H9 (cell line): Measurements from ENCODE around the gene TRMT2A. TPM values are rescaled to one million over a fixed set of nuclear protein-coding genes. Genes with fewer than 3 reads are reported as not detected.

Experiments
- DNase-seq: peaks from one replicate; pipeline ENCODE4 v3.0.0-alpha.2; 2017
- H2AFZ ChIP-seq: one replicate; pipeline ENCODE4 v1.6.1; 2013; ENCODE audit warnings: mild to moderate bottlenecking, low read length, control low read depth, moderate library complexity
- H2AK5ac ChIP-seq: 2 replicates; pipeline ENCODE4 v1.6.1; 2013; ENCODE audit warnings: low read length, control low read depth, mixed read lengths; ENCODE audit not compliant: insufficient read length
- H2BK120ac ChIP-seq: one replicate; pipeline ENCODE4 v1.6.1; 2013; ENCODE audit warnings: low read depth, mild to moderate bottlenecking, low read length, control low read depth, inconsistent platforms; ENCODE audit not compliant: poor library complexity, severe bottlenecking
- H2BK12ac ChIP-seq: 2 replicates; pipeline ENCODE4 v1.6.1; 2013; ENCODE audit warnings: low read length, control low read depth, mixed read lengths, low read depth; ENCODE audit not compliant: insufficient read length
- H2BK15ac ChIP-seq: 2 replicates; pipeline ENCODE4 v1.6.1; 2013; ENCODE audit warnings: low read depth, low read length, control low read depth
- H2BK20ac ChIP-seq: one replicate; pipeline ENCODE4 v1.6.1; 2013; ENCODE audit warnings: low read depth, mild to moderate bottlenecking, low read length, control low read depth, inconsistent platforms; ENCODE audit not compliant: poor library complexity, severe bottlenecking
- H2BK5ac ChIP-seq: 2 replicates; pipeline ENCODE4 v1.6.1; 2013; ENCODE audit warnings: low read length, control low read depth, mixed read lengths; ENCODE audit not compliant: insufficient read length
- H3K14ac ChIP-seq: 2 replicates; pipeline ENCODE4 v1.6.1; 2013; ENCODE audit warnings: low read length, control low read depth; ENCODE audit not compliant: insufficient read depth
- H3K18ac ChIP-seq: 2 replicates; pipeline ENCODE4 v1.6.1; 2013; ENCODE audit warnings: low read depth, mild to moderate bottlenecking, mixed read lengths, low read length, control low read depth; ENCODE audit not compliant: insufficient read length
- H3K23ac ChIP-seq: 2 replicates; pipeline ENCODE4 v1.6.1; 2013; ENCODE audit warnings: low read length, control low read depth, mixed read lengths, low read depth; ENCODE audit not compliant: insufficient read length
- H3K23me2 ChIP-seq: 2 replicates; pipeline ENCODE4 v1.6.1; 2013; ENCODE audit warnings: low read depth, mild to moderate bottlenecking, mixed read lengths, low read length, control low read depth; ENCODE audit not compliant: insufficient read length, poor library complexity, severe bottlenecking
- H3K27ac ChIP-seq: 2 replicates; pipeline ENCODE4 v1.5.1; 2013; ENCODE audit warnings: low read length, control low read depth, mixed read lengths, low read depth; ENCODE audit not compliant: insufficient read length
- H3K27me3 ChIP-seq: 2 replicates; pipeline ENCODE4 v1.6.1; 2013; ENCODE audit warnings: low read length, control low read depth, inconsistent platforms; ENCODE audit not compliant: insufficient read depth
- H3K4ac ChIP-seq: 2 replicates; pipeline ENCODE4 v1.6.1; 2013; ENCODE audit warnings: low read depth, mild to moderate bottlenecking, control low read depth, inconsistent platforms, low read length, moderate library complexity
- H3K4me1 ChIP-seq: 2 replicates; pipeline ENCODE4 v1.6.1; 2013; ENCODE audit warnings: low read length, control low read depth, inconsistent platforms; ENCODE audit not compliant: insufficient read depth
- H3K4me2 ChIP-seq: 2 replicates; pipeline ENCODE4 v1.6.1; 2013; ENCODE audit warnings: low read length, control low read depth, mixed read lengths; ENCODE audit not compliant: insufficient read length, insufficient read depth
- H3K56ac ChIP-seq: 2 replicates; pipeline ENCODE4 v1.6.1; 2013; ENCODE audit warnings: low read depth, mild to moderate bottlenecking, mixed read lengths, low read length, control low read depth; ENCODE audit not compliant: insufficient read length
- H3K79me1 ChIP-seq: 2 replicates; pipeline ENCODE4 v1.6.1; 2013; ENCODE audit warnings: low read depth, mild to moderate bottlenecking, moderate library complexity, low read length, control low read depth, inconsistent platforms; ENCODE audit not compliant: insufficient read depth, poor library complexity, severe bottlenecking
- H3K79me2 ChIP-seq: 2 replicates; pipeline ENCODE4 v1.6.1; 2013; ENCODE audit warnings: low read length, control low read depth, inconsistent platforms; ENCODE audit not compliant: insufficient read depth
- H3K9ac ChIP-seq: 2 replicates; pipeline ENCODE4 v1.6.1; 2013; ENCODE audit warnings: low read length, control low read depth, mixed read lengths; ENCODE audit not compliant: insufficient read length; ENCODE audit errors: extremely low read depth
- H3K9me3 ChIP-seq: one replicate; pipeline ENCODE4 v1.6.1; 2013; ENCODE audit warnings: low read depth, low read length, inconsistent platforms; ENCODE audit not compliant: control insufficient read depth
- H3T11ph ChIP-seq: one replicate; pipeline ENCODE4 v1.6.1; 2013; ENCODE audit warnings: mild to moderate bottlenecking, low read length, control low read depth, inconsistent platforms
- H4K20me1 ChIP-seq: one replicate; pipeline ENCODE4 v1.6.1; 2013; ENCODE audit not compliant: control insufficient read depth, insufficient read length, insufficient read depth
- H4K5ac ChIP-seq: 2 replicates; pipeline ENCODE4 v1.6.1; 2013; ENCODE audit warnings: low read depth, mild to moderate bottlenecking, mixed read lengths, low read length, control low read depth; ENCODE audit not compliant: insufficient read length
- H4K8ac ChIP-seq: replicated peaks from 2 replicates; pipeline ENCODE4 v1.6.1; 2013; ENCODE audit warnings: low read length, control low read depth, mixed read lengths, low read depth; ENCODE audit not compliant: insufficient read length
- H4K91ac ChIP-seq: 2 replicates; pipeline ENCODE4 v1.6.1; 2013; ENCODE audit warnings: low read depth, mild to moderate bottlenecking, moderate library complexity, mixed read lengths, low read length, control low read depth; ENCODE audit not compliant: insufficient read length
- H3K27ac Mint-ChIP-seq, 3 experiments: 2 replicates in 2 of 3; 3 replicates in 1 of 3; pipeline ENCODE4 v1.8.0; 2020 to 2021; ENCODE audit warnings: mixed read lengths in 3 of 3, mild to moderate bottlenecking in 1 of 3, moderate library complexity in 1 of 3
- H3K27me3 Mint-ChIP-seq: 2 replicates; pipeline ENCODE4 v1.8.0; 2021; ENCODE audit warnings: low read depth, mild to moderate bottlenecking, moderate library complexity, mixed read lengths
- H3K36me3 Mint-ChIP-seq, 3 experiments: 2 replicates in 2 of 3; 3 replicates in 1 of 3; pipeline ENCODE4 v1.8.0; 2020 to 2021; ENCODE audit warnings: low read depth in 3 of 3, mixed read lengths in 3 of 3; ENCODE audit not compliant: insufficient read depth in 1 of 3
- H3K4me1 Mint-ChIP-seq, 2 experiments: 2 replicates each; pipeline ENCODE4 v1.8.0; 2020; ENCODE audit warnings: mixed read lengths in 2 of 2
- H3K4me3 Mint-ChIP-seq, 2 experiments: 2 replicates in 1 of 2; 3 replicates in 1 of 2; pipeline ENCODE4 v1.8.0; 2020 to 2021; ENCODE audit warnings: mild to moderate bottlenecking in 2 of 2, mixed read lengths in 2 of 2, moderate library complexity in 1 of 2
- H3K9me3 Mint-ChIP-seq, 2 experiments: 2 replicates in 1 of 2; 3 replicates in 1 of 2; pipeline ENCODE4 v1.8.0; 2020; ENCODE audit warnings: mild to moderate bottlenecking in 2 of 2, mixed read lengths in 2 of 2, moderate library complexity in 1 of 2
- CTCF ChIP-seq: fragments of 200-600 bp; sonication (generic); conservative IDR thresholded peaks from 3 replicates; pipeline ENCODE4 v1.8.0; 2021; ENCODE audit warnings: antibody characterized with exemption, mild to moderate bottlenecking
- WGBS: extraction: QIAGEN DNeasy Blood & Tissue Kit; methylation state at CpG from one replicate; pipeline ENCODE4 v1.1.7; 2013; ENCODE audit warnings: missing lambda C conversion rate, low lambda C conversion rate, mixed read lengths; ENCODE audit not compliant: insufficient read length; ENCODE audit errors: extremely low coverage; 5-methylcytosine and 5-hydroxymethylcytosine counted together
- total RNA-seq: library from RNA; stranded (reverse); gene quantifications from 2 replicates; pipeline ENCODE4 v1.2.1, GENCODE V29; 2021

Gene TRMT2A
- total RNA-seq, 1 experiment from 2014 or later = 58.2 TPM

GRCh38 chr22:20099099-20099711 lies 17.8 kb downstream of the TRMT2A start:
- Histone ChIP-seq H3K4ac (no peak overlapping the region), H3K9ac (no peak overlapping the region), H4K5ac (no peak overlapping the region), H3K23me2 (no peaks in the 10 kb centered on the region), H3K27me3 (no peaks in the 10 kb centered on the region; the same call in 1 of the 2 replicates), H3K9me3 (no peaks in the 10 kb centered on the region), H4K91ac (no peak overlapping the region), H3T11ph (no peak overlapping the region), H3K79me2 (0 out of 2 replicates have a peak, but pooled peaks cover 2% of the 10 kb centered on the region), H2BK120ac (no peak overlapping the region), H2BK20ac (no peak overlapping the region), H4K20me1 (no peaks in the 10 kb centered on the region), H3K27ac (no peak overlapping the region), H3K4me2 (no peak overlapping the region), H3K4me1 (peaks cover 2% of the 10 kb centered on the region; the same call in 1 of the 2 replicates), H3K79me1 (peaks cover 2% of the 10 kb centered on the region), H3K14ac (no peak overlapping the region), H3K56ac (no peak overlapping the region), H3K23ac (no peak overlapping the region), H2BK15ac (no peak overlapping the region), H2AK5ac (no peak overlapping the region), H2AFZ (no peak overlapping the region), H2BK5ac (no peak overlapping the region), H4K8ac (no peak overlapping the region), H3K18ac (no peak overlapping the region), H2BK12ac (no peak overlapping the region)
- H3K27ac Mint-ChIP-seq = peak overlapping the region in 1 of 3 experiments; percentile 83; a peak in 2 of 7 replicates
- no peak overlapping the region for H3K4me3 Mint-ChIP-seq
- DNase-seq = no peak
- no peaks in the 10 kb centered on the region for H3K9me3 Mint-ChIP-seq
- H3K27me3 Mint-ChIP-seq = no peaks in the 10 kb centered on the region; the same call in 1 of the 2 replicates
- no peak for TF ChIP-seq CTCF
- H3K4me1 Mint-ChIP-seq = peaks cover 19 to 22% of the 10 kb centered on the region in 2 experiments
- no CpG with 5 or more reads among the region's 6 CpGs for WGBS
- H3K36me3 Mint-ChIP-seq = peaks cover 55 to 96% (median 95%) of the 10 kb centered on the region in 3 experiments
